NCI-H2196 treated with DMSO at 0.1 percent for 48 hours (cell line): Measurements from ENCODE around the gene NACA2.
"Not testable (repeated sequence)": the region's sequence is repeated elsewhere in the genome, so short reads cannot be mapped to it uniquely, and the experiment has no call there.

Experiments used
- DNase-seq: peaks from one replicate; lab custom pipeline; 2025; ENCODE audit not compliant: unreplicated experiment; lab: John Stamatoyannopoulos, UW

NACA2 gene

GRCh38 chr17:61579347-61579746 lies 11.7 kb downstream of the NACA2 start:
- DNase-seq = no peak

GRCh38 chr17:61578645-61579044 lies 12.4 kb downstream of the NACA2 start:
- DNase-seq = no peak

- no peak for DNase-seq
Observed at GRCh38 chr17:61575983-61576382, 15.0 kb downstream of the NACA2 start.

GRCh38 chr17:61575352-61575975 lies 15.6 kb downstream of the NACA2 start:
- DNase-seq = no peak

- DNase-seq = no peak
Observed at GRCh38 chr17:61574542-61575351, 16.3 kb downstream of the NACA2 start.

DNA sequence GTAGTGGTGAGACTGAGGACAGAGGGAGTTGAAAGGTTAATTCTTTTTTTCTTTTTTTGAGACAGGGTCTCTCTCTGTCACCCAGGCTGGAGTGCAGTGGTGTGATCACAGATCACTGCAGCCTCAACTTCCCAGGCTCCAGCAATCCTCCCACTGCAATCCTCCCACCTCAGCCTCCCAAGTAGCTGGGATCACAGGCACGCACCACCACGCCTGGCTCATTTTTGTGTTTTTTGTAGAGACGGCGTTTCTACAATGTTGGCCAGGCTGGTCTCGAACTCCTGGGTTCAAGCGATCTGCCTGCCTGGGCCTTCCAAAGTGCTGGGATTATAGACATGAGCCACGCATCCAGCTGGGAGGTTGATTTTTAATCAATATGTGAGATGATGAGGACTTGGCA lies 18.5 kb downstream of the NACA2 start:
- DNase-seq = not testable (repeated sequence)

DNA sequence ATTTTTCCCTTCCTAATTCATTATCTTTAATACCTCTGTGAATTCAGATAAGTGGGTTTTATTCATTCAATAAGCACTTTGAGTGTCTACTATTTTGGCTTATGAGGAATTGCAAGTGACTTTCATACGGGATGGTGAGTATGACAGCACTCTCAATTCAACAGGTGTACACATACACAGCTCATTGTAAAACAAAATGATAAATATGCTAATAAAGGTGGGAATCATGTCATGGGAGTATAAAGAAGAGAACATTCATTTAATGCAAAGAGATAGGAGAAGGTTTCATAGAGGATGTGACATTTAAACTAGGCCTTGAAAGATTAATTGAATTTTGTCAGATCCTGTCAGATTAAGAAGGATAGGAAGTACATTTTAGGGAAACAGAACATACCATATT lies 19.4 kb downstream of the NACA2 start:
- no peak for DNase-seq

GRCh38 chr17:61570118-61570517 lies 20.9 kb downstream of the NACA2 start:
- no peak for DNase-seq

GRCh38 chr17:61569525-61569924 lies 21.5 kb downstream of the NACA2 start:
- not testable (repeated sequence) for DNase-seq

DNA sequence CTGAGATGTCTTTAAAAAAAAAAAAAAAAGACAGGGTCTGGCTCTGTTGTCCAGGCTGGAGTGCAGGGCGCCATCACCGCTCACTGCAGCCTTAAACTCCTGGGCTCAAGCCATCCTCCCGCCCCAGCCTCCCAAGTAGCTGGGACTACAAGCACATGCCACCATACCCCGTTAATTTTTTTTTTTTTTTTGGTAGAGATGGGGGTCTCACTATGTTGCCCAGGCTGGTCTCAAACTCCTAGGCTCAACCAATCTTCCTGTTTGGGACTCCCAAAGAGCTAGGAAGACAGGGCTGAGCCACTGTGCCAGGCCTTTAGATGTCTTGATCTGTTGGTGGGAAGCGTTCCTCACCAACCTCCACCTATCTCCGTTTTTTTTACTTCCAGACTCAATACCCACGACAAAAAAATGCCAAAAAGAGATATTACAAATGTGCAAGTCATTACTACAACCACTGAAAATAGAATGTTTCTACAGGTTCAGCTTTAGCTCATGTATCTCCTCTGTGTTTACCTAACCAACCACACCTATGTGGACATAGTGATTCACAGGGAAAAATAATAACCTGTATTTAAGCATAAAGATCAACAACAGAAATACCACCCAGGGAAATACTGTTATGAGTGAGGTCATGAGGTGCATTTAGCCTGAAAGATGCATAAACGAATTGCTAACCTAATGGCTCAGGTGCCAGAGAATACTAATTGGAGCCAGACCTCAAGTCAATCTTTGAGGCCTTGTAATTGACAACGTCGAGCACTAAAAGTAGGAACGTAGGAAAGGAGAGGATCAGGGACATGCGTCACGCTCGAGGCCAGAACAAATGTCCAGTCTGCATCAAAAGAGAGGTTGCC lies 22.6 kb downstream of the NACA2 start:
- no peak for DNase-seq

DNA sequence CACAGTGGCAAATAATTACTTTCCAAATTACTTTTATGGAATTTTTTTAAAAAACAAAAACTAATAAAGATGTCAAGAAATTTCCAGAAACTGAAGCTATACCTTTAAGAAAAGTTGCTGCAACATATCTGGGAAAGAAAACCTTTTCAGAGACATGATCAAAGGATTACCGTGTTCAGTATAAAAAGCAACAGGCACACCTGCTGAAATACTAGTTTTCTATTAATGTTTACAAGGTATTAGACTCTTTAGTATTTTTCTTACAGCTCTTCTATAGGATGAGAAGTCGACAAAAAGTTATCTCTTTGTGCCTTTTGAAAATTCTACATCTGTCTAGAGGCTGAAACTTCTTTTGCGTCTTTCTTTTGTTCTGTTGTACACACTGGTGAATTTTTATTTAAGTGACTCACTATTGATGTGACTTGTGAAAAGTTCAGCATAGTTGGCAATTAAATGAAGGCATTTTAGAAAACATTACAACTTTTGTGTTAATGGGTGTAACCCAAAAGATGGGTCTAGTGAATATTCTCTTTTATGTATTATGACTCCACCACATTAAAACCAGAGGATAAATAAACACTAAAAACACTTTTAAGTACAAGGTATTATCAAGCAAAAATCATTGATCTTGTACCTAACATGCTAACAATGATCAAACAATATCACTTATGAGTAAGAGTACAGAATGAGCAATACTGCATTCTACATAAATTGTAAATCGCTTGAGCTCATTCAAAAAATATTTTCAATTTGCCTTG lies 23.8 kb downstream of the NACA2 start:
- DNase-seq = no peak

DNA sequence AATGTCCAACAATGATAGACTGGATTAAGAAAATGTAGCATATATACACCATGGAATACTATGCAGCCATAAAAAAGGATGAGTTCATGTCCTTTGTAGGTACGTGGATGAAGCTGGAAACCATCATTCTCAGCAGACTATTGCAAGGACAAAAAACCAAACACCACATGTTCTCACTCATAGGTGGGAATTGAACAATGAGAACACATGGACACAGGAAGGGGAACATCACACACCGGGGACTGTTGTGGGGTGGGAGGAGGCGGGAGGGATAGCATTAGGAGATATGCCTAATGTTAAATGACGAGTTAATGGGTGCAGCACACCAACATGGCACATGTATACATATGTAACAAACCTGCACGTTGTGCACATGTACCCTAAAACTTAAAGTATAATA lies 24.6 kb downstream of the NACA2 start:
- not testable (repeated sequence) for DNase-seq

- not testable (repeated sequence) for DNase-seq
Observed at GRCh38 chr17:61565850-61566249, 25.2 kb downstream of the NACA2 start.

DNA sequence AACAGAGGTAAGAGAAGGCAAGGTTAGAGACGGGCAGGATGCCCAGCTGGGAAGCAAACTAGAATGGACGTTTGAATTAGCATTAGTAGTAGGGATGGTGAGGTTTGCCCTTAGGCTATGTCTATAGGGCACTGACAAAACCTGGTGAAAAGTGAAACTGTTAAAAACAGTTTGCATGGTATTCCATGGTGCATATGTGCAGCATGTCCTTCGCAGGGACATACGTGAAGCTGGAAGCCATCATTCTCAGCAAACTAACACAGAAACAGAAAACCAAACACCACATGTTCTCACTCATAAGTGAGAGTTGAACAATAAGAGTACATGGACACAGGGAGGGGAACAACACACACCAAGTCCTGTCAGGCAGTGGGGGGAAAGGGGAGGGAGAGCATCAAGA lies 25.8 kb downstream of the NACA2 start:
- no peak for DNase-seq

GRCh38 chr17:61562287-61562686 lies 28.7 kb downstream of the NACA2 start:
- DNase-seq = no peak

GRCh38 chr17:61561354-61561753 lies 29.7 kb downstream of the NACA2 start:
- DNase-seq = no peak

GRCh38 chr17:61560071-61560470 lies 30.9 kb downstream of the NACA2 start:
- no peak for DNase-seq

DNA sequence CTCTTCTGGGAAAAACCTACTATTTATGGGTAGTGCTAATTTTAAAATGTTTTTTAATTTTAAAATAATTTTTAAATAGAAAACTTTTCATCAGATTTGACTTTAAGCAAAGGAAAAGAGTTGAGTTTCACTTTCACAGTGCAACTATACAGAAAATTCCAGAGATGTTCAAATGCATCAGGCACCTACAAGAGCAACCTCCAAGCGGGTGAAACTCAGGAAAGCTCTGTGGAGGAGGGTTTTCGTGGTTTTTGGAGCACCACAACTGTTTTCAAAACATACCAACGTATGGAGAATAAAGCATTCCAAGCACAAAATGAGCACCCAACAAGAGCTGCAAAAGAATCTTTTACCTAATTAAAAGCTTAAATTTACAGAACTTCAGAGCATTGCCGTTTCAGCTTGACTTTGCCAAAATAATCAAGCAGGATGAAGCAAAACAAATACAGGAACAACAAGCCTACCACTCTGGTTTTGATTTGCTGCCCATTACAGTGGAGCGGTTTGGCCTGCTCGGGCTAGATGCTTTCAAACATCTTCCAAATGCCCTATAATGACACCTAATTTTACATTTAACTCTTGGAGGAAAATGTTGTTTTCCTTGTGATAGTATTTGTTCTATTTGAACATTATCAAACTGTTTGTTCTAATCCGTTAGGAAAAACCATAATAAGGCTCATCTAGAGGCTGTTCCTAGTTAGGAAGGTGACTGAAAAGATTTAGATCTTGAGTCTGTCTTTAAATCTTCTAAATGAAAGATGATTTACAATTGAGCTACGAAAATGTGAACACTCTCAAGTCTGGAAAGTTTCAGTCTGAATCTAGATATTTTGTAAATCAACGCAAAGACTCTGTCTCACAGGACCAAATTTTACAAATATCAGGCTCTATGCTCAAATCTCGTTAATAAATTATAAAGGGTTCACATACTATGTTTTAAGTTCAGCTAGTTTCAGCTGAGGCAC lies 34.5 kb downstream of the NACA2 start:
- DNase-seq = no peak

GRCh38 chr17:61555127-61555566 lies 35.9 kb downstream of the NACA2 start:
- DNase-seq = no peak

- DNase-seq = no peak
Observed at GRCh38 chr17:61554209-61554608, 36.8 kb downstream of the NACA2 start.
